Mesothelial cell of epicardium (in vitro differentiated cells): ENCODE measurements around the gene CXCL8. TPM values are rescaled to one million over a fixed set of nuclear protein-coding genes. Genes with fewer than 3 reads are reported as not detected.
"Not testable (repeated sequence)": the region's sequence is repeated elsewhere in the genome, so short reads cannot be mapped to it uniquely, and the experiment has no call there.

Source experiments
- DNase-seq, 2 experiments: peaks; one replicate each; pipeline ENCODE4 v3.0.0; 2021; ENCODE audit warnings: low spot score in 2 of 2; ENCODE audit not compliant: unreplicated experiment in 2 of 2
- H3K27ac Mint-ChIP-seq: 2 replicates; pipeline ENCODE4 v1.8.0; 2021; ENCODE audit warnings: mixed read lengths
- H3K27me3 Mint-ChIP-seq: 2 replicates; pipeline ENCODE4 v1.8.0; 2021; ENCODE audit warnings: low read depth, mixed read lengths
- H3K36me3 Mint-ChIP-seq: 2 replicates; pipeline ENCODE4 v1.8.0; 2021; ENCODE audit warnings: mixed read lengths
- H3K4me1 Mint-ChIP-seq: 2 replicates; pipeline ENCODE4 v1.8.0; 2021; ENCODE audit warnings: mixed read lengths
- H3K4me3 Mint-ChIP-seq: 2 replicates; pipeline ENCODE4 v1.8.0; 2021; ENCODE audit warnings: mild to moderate bottlenecking, moderate library complexity, mixed read lengths
- H3K9me3 Mint-ChIP-seq: 2 replicates; pipeline ENCODE4 v1.8.0; 2021; ENCODE audit warnings: mixed read lengths
- CTCF ChIP-seq: fragments of 200-600 bp; sonication (generic); IDR thresholded peaks from one replicate; pipeline ENCODE4 v1.5.0; 2021; ENCODE audit warnings: antibody characterized with exemption; ENCODE audit not compliant: unreplicated experiment
- total RNA-seq: library from RNA; stranded (reverse); gene quantifications from 3 replicates; pipeline ENCODE4 v1.2.1, GENCODE V29; 2021

CXCL8 gene
- total RNA-seq = 8.8 to 9.5 TPM (median 8.9 TPM) in 3 replicates

- no peaks in the 10 kb centered on the region for H3K36me3 Mint-ChIP-seq
- peaks cover 2% of the 10 kb centered on the region for H3K27me3 Mint-ChIP-seq
- no peak within 1 kb of the TSS for H3K27ac Mint-ChIP-seq
- no peaks in the 10 kb centered on the region for H3K4me1 Mint-ChIP-seq
- no peak for DNase-seq
- TF ChIP-seq CTCF = no peak
- H3K4me3 Mint-ChIP-seq = no peak within 1 kb of the TSS
- peaks cover 9% of the 10 kb centered on the region for H3K9me3 Mint-ChIP-seq
Measured at GRCh38 chr4:73740353-73740778, at the start of gene CXCL8. TSS of gene CXCL8 (plus strand) at chr4:73740569. CDS start at chr4:73740659, 90 bp downstream.

- not testable (repeated sequence) for H3K27me3 Mint-ChIP-seq, H3K4me3 Mint-ChIP-seq, DNase-seq, H3K9me3 Mint-ChIP-seq, H3K36me3 Mint-ChIP-seq, H3K27ac Mint-ChIP-seq
- peaks cover 13% of the 10 kb centered on the region for H3K4me1 Mint-ChIP-seq
Measured at GRCh38 chr4:73691201-73691600, 49.2 kb upstream of the CXCL8 start.

- Mint-ChIP-seq H3K9me3 (peaks cover 8% of the 10 kb centered on the region), H3K4me3 (no peak overlapping the region), H3K27ac (no peak overlapping the region), H3K27me3 (peaks cover 2% of the 10 kb centered on the region), H3K4me1 (peaks cover 7% of the 10 kb centered on the region), H3K36me3 (no peaks in the 10 kb centered on the region)
- no peak for DNase-seq
- no peak for TF ChIP-seq CTCF
Measured at GRCh38 chr4:73691759-73692158, 48.6 kb upstream of the CXCL8 start.

- no peak overlapping the region for H3K27ac Mint-ChIP-seq
- H3K27me3 Mint-ChIP-seq = peaks cover 2% of the 10 kb centered on the region
- no peak for TF ChIP-seq CTCF
- peaks cover 8% of the 10 kb centered on the region for H3K9me3 Mint-ChIP-seq
- no peak overlapping the region for H3K4me3 Mint-ChIP-seq
- DNase-seq = no peak
- H3K36me3 Mint-ChIP-seq = no peaks in the 10 kb centered on the region
- peaks cover 7% of the 10 kb centered on the region for H3K4me1 Mint-ChIP-seq
Measured at GRCh38 chr4:73692254-73692653, 48.1 kb upstream of the CXCL8 start.

- no peaks in the 10 kb centered on the region for H3K36me3 Mint-ChIP-seq
- no peak overlapping the region for H3K27ac Mint-ChIP-seq
- no peak for DNase-seq
- peaks cover 8% of the 10 kb centered on the region for H3K9me3 Mint-ChIP-seq
- H3K27me3 Mint-ChIP-seq = peaks cover 2% of the 10 kb centered on the region
- no peak for TF ChIP-seq CTCF
- H3K4me3 Mint-ChIP-seq = no peak overlapping the region
- H3K4me1 Mint-ChIP-seq = peaks cover 7% of the 10 kb centered on the region
Measured at GRCh38 chr4:73692701-73693100, 47.7 kb upstream of the CXCL8 start.

GRCh38 chr4:73693811-73694210 lies 46.6 kb upstream of the CXCL8 start:
- peaks cover 7% of the 10 kb centered on the region for H3K4me1 Mint-ChIP-seq
- TF ChIP-seq CTCF = no peak

More at GRCh38 chr4:73693811-73694210, 46.6 kb upstream of the CXCL8 start:
- Mint-ChIP-seq H3K36me3 (no peaks in the 10 kb centered on the region), H3K27me3 (no peaks in the 10 kb centered on the region), H3K27ac (no peak overlapping the region), H3K4me3 (no peak overlapping the region), H3K9me3 (peaks cover 4% of the 10 kb centered on the region)
- no peak for DNase-seq
